Dermis blood vessel endothelial cell (primary cell): Measurements from ENCODE around the gene COL11A2. TPM values are rescaled to one million over a fixed set of nuclear protein-coding genes. Genes with fewer than 3 reads are reported as not detected.

Source experiments
- DNase-seq: peaks from one replicate; pipeline ENCODE4 v3.0.0; 2010
- total RNA-seq: library from RNA; depleted of rRNA; stranded (reverse); fragments of >200 nt; gene quantifications from 2 replicates; pipeline ENCODE4 v1.2.3, GENCODE V29; 2014

Gene COL11A2
- total RNA-seq, 1 donor from 2014 or later = 0.34 TPM

GRCh38 chr6:33206027-33206863 is 14.0 kb upstream of the COL11A2 start:
- no peak for DNase-seq

- DNase-seq = no peak
These were observed 13.1 kb upstream of the COL11A2 start for GRCh38 chr6:33205191-33206026.

DNA sequence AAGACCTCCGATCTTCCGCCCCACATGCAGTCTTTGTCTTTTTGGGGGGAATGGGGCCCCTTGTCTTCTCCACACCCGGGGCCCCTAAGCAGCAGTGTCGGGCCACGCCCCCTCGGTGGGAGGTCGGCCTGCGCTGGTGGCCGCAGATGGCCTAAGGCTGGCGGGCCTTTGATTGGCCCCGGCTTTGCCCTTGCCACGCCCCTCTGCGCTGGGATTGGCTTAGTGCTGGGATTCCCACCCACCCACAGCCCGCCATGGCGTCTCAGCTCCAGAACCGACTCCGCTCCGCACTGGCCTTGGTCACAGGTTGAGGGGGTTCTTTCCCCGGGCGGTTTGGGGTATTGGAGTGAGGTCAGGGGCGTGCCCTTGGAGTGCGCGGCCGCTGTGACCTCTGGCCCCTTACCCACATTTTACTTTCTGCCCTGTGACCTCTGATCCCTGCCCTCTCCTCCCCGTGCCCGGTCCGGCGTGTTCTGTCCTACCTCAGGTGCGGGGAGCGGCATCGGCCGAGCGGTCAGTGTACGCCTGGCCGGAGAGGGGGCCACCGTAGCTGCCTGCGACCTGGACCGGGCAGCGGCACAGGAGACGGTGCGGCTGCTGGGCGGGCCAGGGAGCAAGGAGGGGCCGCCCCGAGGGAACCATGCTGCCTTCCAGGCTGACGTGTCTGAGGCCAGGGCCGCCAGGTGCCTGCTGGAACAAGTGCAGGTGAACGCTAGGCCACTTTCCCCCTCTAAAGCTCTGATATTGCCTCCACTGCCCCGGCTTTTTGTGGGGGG is 12.3 kb upstream of the COL11A2 start, which contains the start of gene HSD17B8:
TSS of gene HSD17B8 (plus strand) at position 241 of the 776 bp plus-strand sequence. CDS start at position 255, 14 bp downstream.
- DNase-seq = peak; percentile 93

- DNase-seq = no peak
These were observed 11.8 kb upstream of the COL11A2 start for GRCh38 chr6:33204165-33204414.

DNA sequence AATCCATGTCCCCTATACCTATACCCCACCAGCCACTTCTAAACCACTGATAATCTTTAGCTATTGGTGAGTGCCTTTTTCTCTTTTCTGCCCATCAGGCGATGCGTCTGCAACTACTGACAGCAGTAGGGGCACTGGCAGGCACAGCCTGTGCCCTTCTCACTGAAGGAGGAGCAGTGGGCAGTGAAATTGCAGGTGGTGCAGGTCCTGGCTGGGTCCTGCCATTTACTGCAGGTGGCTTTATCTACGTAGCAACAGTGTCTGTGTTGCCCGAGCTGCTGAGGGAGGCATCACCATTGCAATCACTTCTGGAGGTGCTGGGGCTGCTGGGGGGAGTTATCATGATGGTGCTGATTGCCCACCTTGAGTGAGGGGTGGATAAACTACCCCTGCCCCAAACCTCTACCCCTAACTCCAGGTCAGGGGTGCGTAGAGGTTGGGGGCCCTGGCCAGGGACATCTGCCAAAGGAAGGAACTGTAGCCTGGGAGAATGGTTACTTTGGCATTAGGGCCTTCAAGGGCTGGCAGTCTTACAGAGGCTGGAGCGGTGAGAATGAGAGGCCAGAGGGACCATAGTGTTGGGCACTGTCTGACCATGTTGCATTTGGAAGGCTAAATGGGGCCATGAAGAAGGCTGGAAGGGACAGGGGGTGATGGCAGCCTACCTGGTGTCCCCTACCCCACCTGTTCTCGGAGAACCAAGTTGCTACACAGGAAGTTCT is 11.3 kb upstream of the COL11A2 start:
- DNase-seq = no peak

DNA sequence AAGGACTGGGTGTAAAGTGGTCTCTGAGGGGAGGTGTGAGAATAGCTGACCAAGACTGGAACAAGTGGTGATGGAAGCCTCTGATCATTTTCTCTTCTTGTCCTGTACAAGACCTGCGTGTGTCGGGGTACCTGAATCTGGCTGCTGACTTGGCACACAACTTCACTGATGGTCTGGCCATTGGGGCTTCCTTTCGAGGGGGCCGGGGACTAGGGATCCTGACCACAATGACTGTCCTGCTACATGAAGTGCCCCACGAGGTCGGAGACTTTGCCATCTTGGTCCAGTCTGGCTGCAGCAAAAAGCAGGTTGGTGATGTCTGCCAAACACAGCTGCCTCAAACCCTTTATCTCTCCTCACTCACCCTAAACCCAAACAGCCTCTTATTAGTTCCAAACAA is 10.5 kb upstream of the COL11A2 start:
- DNase-seq = no peak

DNA sequence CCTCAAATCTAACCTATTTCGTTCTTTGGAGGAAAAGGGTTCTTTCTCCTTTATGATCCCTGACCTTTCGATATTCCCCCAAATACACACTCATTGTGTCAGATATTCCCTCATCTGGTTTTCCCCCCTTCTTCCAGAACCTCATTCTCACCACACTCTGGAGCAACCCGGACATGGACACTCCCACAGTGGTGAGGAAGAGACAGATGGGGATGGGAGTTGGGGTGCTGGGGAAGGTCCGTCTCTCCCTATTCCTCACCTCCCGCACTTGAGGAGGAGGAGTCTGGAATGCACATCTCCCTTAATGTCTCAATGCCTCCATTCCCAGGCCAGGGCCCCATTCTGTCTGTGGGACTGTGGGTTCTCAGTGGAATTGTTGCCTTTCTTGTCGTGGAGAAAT is 9.7 kb upstream of the COL11A2 start:
- DNase-seq = no peak

DNA sequence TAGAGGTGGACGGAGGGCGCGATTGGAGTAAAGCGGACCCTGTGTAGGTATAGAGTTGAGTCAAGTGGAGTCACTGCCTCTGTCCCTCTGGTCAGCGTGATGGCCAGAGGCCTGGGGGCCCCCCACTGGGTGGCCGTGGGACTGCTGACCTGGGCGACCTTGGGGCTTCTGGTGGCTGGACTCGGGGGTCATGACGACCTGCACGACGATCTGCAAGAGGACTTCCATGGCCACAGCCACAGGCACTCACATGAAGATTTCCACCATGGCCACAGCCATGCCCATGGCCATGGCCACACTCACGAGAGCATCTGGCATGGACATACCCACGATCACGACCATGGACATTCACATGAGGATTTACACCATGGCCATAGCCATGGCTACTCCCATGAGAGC is 8.9 kb upstream of the COL11A2 start:
- DNase-seq = no peak

DNA sequence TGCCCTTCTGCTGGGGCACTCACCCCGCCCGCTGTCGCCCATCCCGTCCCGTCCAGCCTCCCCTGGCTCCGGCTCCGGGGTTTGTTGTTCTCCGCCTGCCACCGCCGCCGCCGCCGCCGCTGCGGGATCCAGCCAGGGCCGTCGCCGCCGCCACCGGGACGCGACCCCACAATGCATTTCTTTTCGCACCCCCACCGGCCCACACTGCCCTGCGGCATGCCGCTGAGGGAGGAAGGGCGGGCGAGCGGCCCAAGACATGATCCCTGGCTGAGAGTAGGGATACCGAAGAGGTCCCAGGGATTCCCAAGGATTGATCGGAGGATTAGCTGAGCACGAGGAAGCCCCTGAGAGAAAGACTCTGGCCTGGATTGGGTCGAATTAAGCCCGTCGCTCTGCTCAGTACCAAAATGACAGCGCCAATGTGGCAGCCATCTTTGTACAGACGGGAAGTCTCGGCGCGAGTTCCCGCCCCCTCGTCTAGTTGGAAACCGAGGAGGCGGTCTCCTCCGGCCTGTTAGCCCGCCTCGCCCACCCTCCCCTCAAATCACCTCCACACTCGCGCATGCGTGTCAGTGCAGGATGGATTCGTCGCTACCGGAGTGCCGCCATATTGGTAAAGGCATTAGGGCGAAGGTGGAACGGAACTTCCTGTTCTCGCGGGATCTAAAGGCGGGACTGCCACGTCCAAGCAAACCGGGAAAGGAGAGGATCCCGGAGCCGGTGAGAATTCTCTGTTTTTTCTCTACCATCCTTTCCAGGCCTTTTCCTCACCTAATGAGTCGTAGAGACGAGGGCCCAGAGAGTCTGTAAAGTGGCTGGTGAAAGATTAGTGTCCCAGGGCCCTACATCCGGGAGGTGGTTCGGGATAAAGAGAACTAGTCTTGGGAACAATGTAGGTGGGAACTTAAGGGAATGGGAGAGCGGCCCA is 8.2 kb upstream of the COL11A2 start, which contains the start of the genes RXRB and SLC39A7:
TSS of gene RXRB (minus strand) at position 447 of the 928 bp plus-strand sequence. CDS start at position 258, 189 bp downstream.
TSS of gene SLC39A7 (plus strand) at position 649 of the 928 bp plus-strand sequence. CDS start 379 bp downstream, outside the sequence.
- peak; percentile 100 for DNase-seq

GRCh38 chr6:33199687-33200218 is 7.5 kb upstream of the COL11A2 start:
- peak; percentile 58 for DNase-seq

DNA sequence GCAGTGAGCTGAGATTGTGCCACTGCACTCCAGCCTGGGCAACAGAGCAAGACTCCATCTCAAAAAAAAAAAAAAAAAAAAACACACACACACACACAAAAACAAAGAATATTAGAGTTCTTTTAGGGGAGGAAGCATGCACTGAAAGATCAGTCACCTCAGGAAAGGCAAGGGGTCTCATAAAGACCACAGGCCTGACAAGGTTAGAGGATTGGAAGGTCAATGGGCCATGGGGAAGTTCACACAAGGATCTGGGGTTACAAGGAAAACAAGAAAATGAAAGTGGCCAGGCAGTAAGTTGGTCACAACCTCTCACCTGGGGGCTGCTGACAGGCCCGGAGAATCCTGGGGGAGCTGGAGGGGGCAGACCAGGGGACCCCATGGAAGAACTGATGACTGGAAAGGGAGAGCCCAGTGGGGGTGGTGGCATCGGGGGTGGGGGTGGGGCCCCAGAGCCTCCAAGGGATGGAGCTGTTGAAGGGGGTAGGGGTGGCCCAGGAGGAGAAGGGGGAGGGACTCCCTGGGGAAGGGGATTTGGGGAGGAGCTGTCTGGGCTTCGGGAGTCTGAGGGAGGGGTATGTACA is 6.7 kb upstream of the COL11A2 start:
- DNase-seq = no peak

GRCh38 chr6:33198159-33198852 is 6.0 kb upstream of the COL11A2 start:
- no peak for DNase-seq

DNA sequence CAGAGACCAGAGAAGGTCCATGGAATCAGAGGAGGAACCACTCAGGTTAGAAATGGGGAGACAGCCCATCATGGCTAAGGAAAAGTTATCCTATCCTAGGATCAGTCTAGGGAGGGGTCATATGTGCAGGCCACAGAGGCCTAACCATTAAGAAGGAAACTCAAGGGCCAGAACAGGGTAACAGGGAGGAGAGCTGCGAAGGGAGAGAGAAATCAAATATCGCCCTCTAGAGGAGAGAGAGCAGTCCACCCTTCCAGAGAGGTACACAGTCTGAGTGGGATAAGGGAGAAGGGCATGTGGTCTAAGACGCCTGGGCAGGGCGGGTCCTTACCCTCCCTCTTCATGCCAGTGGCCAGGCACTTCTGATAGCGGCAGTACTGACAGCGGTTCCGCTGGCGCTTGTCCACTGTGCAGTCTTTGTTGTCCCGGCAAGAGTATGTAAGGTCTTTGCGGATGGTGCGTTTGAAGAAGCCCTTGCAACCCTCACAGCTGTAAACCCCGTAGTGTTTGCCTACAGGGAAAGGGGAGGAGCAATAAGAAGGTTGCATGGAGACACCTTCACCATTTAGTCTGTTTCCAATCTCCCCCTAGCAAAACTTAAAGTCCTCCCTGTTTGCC is 5.3 kb upstream of the COL11A2 start:
- DNase-seq = peak; percentile 80

DNA sequence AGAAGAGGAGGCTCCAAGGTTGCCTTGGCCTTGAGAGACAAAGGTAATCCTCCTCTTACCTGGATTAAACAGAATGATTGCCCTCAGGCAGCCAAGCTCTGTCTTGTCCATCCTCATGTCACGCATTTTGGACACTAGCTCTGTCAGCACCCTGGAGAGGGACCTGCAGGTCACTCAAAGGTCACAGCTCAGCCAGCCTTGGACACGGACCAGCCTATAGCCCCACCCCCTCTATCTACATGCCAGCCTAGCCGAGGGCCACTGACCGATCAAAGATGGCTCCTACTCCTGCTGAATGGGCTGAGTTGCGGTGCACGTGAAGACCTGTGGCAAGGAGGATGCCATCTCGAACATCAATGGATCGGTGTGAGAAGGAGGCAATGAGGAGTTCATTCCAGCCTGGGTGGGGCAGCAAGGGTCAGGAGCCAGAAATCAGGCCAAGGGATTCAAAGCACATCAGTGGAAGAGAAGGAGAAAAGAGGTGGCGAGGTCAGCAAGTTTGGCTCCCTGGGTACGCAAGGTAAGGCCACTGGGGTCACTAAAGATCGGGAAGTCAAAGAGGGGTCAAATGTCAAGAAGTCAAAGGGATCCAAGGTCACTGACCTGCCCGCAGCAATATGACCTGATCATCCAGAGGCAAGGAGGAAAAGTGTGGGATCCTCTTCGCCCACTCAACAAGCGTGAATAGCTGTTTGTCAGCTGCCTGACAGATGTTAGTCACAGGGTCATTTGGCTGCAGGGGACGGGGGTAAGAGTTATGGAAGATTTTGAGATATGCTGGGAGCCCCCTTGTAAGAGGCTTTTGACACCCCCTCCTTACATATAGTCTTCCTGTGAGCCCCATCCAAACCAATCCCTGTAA is 3.3 kb upstream of the COL11A2 start:
- no peak for DNase-seq

- no peak for DNase-seq
These were observed 2.2 kb upstream of the COL11A2 start for GRCh38 chr6:33194431-33194979.

DNA sequence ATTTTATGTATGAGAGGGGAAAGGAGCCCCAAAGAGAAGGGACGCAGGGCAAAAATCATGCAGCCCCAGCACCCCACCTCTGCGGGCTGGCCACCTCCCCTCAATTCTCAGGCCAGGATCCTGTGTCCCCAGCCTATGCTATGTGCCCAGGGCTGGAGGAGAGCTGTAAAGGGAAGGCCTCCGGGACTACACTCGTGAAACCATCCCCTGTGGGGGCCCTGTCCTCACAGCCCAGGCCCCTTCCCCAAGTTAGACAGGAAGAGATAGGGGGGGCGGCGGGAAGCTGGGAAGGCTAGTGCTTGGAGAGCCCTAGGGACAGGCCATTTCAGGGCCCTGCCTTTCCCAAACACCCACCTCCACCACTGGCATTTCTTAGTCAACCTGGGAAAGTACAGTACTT is 1.4 kb upstream of the COL11A2 start:
- no peak for DNase-seq

GRCh38 chr6:33192671-33193602 is 670 bp upstream of the COL11A2 start:
- peak; percentile 36 for DNase-seq
